Measurements from ENCODE around the gene NT5DC1.

Gene NT5DC1

DNA sequence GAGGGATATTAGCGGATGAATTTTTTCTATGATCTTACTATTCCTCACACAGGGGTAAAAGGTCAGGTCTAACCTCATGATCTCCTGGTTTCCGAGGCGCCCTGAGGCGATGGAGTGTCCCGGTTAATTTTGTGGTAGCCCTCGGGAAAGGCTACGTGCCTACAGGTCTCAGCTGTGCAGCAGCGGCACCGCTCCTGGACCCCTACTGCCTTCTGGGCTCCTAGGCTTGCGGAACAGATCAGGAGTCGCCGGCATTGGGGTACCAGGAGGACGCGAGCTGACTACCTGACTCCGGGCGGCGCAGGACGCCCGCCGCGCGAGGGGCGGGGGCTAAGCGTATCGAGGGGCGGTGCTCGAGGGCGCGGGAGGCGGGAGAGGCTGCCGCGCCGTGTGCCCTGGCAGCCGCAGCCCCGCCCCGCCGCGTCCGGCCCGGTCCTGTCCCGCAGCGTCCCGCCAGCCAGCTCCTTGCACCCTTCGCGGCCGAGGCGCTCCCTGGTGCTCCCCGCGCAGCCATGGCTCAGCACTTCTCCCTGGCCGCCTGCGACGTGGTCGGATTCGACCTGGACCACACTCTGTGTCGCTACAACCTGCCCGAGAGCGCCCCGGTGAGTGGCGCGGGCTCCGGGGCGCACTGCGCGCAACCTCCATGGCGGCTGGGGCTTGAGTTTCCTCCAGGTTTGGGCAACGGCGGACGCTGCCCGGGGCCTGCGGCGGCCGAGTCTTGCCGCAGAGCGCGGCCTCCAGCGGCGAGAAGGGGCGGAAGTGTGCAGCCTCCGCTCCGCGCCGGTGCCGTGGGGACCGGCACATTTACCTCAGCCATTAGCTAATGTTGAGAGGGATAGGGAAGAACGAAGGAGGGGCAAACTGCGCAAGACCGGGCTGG, at the start of gene NT5DC1:
NT5DC1 (plus strand) TSS at position 435 of the 883 bp plus-strand sequence; CDS start at position 513, 78 bp downstream.
- peak in 55 of 56 donors; percentile 30 to 90 (median 75) for DNase-seq

DNA sequence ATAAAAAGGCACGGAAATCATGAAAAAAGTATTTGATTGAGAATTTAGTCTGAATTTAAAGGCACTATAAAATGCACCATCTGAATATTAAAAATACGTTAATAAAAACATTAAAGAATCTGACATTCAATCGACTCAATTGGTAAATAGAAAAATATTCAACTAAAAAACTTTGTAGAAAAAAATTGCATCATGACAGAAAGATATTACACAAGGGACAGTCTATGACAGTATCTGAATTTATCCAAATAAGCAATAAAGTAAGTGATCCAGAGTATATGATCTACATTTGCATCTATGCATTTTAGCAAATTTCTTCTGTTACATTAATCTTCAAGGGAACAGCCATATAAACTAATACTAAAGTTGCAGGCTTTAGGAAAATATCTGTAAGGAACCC, 49.4 kb upstream of the NT5DC1 start:
- DNase-seq = no peak

DNA sequence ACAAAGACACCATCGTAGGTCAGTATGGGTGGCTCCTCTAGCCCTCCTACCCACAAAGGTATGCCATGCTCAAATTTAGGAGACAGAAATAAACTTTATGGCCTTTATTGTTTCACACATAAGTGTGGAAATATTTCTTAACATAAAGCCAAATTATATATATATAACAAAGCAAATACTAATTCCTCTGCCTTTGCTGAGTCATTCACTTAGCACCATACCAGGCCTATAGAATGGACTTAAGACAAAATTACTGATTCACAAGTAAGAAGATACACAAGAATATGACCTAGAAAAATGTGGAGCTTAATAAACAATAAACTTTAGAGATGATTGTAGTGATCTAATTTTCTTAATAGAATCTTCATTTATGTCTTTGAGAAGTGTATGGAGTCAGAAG, 45.1 kb upstream of the NT5DC1 start:
- DNase-seq = no peak

DNA sequence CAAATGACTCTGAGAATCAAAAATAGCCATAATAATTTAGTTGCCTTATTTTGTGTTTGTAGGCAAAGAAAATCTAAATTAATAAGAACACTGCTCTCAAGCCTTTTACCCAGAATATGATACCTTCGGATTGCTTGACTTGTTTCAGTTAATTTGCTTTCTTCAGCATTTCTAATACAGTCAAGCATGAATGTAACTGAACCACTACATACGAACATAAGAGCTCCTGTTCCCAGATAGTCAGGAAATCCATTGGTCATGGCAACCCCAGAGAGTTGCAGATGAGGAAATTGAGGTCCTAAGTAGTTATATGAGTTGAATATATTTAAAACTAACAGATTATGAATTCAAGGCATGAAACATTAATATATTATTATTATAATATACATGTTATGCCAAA, 42.9 kb upstream of the NT5DC1 start:
- DNase-seq = no peak

DNA sequence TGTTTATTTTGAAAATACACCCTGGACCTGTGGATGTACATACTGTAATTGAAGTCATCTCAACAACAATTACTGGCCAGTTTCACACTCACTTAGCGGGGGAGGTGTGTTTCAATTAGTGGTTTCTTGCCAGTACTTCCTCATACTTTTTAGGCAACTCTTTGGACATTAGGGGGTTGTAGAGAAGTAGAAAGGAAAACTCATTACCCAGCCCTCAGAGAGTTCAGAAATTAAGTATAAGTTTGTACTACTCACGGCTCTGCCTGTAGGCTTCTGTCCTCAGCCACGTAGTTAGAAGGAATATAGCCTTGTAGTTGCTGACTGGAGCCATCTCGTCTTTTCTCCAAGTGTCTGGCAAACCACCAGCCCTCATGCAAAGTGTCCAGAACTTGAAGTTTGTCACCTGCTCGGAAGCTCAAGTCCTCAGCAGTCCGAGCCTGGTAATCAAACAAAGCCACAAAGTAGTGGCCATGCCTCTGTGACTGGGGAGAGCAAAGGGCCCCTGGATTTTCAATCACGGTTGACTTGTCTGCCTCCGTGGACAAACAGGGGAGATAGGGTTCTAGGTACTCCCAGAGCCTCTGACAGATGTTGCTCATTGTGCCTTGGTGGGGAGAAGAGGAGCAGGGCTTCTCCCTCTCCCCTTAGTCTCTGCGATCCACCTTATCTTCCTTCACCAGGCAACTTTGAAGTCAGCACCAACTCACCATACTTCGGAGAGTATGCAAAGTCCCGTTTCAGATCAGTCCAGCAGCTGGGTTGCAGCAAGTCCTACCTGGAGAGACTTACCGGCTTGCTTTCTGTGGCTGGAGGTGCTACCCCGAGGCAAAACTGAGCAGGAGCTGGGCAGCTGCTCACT, 40.7 kb upstream of the NT5DC1 start:
- no peak for DNase-seq

DNA sequence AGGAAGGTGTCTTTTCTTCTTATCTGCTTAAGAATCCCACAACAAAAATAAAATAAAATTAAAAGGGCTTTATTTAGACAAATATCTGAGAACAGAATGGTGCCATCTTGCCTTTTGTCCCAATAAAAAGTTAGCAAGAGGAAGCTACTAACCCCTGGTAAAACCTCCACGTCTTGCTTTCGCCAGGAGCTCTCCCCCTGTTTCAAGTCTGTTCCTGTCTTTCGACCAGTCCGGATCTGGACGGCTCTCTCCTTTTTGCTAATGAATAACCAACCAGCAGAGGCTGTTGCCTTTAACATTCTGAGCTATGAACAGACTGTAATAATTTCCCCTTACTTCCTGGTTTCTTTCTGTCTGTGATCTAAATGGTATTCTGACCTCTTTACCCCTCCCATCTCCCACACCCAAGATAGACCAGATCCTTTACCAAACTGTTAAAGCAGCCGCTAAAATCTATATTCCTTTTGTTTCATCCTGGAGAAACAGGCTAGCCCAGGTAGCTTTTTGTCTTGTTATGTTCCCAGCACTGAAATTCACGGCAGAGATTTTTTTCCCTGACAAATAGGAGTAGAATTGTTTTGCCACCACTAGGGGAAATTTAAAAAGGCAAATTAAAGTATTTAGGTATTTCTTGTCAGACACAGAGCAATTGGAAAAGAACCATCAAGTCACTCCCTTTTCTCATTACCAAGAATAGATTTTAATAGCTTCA, 39.9 kb upstream of the NT5DC1 start, which contains the start of gene FRK:
FRK (minus strand) TSS at position 320 of the 712 bp plus-strand sequence. CDS start 580 bp downstream, outside the sequence.
- DNase-seq = no peak

DNA sequence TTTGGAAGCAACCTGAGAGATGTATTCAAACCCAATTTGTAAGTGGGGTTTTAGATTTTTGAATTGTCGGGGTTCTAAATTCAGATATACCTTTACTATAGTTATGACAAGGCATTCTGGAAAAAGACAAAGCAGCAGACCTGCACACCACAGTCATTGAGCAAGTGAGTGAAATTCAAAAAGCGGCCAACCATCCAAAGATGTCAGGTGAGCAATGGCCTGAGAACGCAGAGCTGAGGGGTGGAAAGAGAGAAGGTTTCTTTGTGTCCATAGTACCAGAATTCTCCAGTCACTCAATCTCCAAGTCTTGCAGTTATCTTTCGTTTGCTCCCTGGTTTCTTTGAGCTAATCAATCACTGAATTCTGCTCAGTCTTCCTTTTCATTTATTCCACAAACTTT, 38.2 kb upstream of the NT5DC1 start:
- DNase-seq = no peak

DNA sequence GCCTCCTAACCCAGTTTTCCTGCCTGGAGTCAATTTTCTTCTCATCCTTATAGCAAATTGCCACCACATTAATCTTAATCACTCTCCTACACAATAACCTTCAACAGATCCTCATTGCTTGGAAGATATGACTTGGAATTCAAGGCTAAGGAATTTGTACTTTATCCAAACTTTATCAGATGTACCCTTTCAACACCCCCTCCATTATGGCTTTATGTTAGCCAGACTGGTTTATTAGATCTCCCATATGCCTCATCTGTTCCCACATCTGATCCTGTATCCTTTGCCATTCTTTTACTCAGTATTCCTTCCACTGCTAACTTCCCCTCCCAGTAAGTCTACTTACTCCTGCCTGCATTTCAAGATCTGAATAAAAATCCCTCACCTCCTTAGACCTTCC, 36.0 kb upstream of the NT5DC1 start:
- no peak for DNase-seq

DNA sequence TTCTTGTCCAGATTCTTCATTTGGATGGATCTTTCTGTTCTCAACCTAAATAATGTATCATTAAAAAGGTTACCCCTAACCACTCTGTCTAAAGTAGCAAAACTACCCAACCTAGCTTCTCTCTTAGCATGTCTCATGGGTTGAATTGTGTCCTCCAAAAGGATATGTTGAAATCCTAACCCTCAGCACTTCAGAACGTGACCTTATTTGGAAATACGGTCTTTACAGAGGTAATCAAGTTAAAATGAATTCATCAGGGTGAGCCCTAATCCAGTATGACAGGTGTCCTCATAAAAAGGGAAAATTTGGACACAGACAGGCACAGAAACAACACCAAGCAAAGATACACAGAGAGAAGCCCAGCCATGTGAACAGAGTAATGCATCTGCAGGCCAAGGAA, 33.9 kb upstream of the NT5DC1 start:
- DNase-seq = no peak

DNA sequence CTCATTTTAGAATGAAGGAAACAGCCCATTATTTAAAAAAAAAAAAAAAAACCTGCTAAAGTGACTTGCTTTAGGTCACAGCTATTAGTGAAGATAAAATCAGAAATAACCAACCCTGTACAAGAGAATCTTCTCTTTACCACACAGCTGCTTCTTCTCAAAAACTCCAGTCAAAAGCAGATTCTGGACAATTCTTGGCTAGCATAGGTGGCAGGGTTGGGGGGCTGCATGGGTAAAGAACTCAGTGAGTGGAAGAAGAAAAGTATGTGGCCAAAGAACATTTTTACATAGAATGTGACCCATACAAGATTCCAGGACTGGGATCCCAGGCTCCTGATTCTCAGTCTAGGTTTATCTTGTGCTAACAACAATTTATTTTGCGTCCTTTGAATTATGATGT, 30.6 kb upstream of the NT5DC1 start:
- DNase-seq = no peak

DNA sequence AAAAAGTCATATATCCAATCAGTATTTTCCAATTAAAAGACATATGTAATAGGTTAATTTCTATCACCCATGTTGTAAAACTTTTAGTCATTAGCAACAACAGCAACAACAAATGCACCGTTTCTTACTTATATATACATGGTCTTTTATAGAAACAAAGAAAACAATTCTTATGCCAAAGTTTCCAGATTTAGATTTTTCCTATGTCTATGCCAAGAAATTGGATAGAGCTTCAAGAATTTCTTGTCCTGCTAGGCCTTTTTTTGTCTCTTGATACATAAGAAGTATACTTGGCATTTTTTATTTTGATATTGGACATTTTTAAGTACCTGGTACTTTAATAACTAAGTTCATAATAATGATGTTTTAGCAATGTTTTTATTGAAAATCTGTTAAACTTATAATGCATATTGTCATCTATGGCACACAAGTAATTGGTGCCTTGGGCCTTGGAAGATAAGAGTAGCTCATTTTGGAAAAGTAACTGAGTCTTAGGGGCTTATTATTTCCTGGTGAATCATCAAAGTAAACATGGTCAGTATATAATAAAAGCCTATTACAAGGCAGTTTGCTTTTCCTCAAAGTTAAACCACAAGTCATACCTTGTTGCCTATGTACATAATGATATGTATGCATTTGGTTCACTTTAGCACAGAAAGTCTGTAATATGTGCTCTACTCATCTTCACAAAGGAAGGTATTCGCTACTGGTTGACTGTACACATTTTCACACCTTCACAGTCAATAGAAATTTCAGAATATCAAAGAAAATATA, 29.9 kb upstream of the NT5DC1 start:
- DNase-seq = no peak

DNA sequence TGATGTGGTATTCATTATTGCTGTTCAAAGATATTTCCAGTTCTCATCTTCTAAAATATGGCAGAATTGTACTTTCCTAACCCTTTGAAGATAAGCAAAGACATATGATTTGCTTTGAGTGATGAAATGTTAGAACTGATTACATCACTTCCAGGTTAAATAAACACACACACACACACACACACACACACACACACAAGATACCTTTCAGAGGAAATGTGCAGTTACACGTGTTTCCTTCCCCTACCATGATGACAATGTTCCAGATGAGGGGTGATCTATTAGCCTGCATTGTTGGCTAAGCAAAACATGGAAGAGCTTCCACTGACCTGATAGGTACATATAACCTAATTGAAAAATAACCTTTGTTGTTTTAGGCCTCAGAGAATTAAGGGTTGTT, 28.3 kb upstream of the NT5DC1 start:
- DNase-seq = no peak

DNA sequence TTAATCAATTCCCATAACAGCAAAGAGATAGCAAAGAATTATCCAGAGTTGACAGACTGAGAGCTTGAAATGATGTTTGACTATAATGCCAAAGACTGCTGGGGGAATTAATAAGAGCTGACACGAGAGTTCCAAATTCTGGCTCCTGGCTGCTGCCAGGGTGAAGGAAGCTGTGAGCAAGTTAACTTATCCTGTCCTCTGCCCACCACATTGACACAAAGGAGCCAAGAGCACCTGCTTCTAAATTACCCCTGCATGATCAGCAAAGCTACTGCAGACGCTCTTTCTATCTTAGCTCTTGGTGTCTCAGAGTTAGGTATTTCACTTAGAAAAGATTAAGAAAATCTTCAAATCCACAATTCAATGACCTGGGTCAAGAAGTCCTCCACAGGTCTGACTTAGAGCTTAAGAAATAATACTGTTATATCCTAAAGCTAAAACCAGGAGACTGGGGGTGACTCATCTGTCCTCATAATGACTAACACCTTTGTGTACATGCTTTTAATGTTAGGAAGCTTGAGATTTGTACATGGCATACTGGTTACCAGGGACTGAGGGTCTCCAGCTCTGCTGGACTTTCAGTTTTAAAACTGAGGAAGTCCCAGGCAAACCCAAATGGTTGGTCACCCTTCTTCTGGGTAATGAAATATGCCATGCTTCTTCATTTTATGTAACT, 26.8 kb upstream of the NT5DC1 start:
- DNase-seq = no peak

DNA sequence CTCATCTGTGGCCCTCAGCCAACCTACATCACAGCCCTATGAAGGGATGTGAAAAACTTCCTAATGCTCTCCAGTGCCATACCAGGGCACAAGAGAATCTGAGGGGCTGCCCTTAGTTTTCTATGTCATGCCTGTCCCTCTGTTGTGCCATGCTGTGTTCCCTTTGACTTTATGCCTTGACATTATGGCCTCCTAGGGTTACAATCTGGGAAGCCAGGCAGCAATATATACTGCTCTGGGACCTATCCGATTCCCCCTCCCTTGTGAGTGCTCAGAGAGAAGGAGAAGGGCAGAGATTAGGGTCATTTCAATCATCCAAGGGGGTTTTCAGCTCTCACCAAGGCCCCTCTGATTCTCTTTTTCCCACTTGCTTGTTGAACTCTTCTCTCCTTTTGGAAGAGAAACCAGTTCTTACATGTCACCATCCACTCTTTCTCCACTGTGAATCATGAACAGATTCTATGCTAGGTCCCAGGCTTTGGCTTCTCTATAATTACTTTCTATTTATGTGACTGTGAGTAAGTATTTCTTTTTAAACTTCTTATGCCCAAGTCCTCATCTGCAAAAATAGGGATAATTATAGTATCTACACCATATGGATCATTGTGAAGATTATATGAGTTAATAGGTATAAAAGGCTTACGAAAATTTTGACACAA, 25.8 kb upstream of the NT5DC1 start:
- no peak for DNase-seq

DNA sequence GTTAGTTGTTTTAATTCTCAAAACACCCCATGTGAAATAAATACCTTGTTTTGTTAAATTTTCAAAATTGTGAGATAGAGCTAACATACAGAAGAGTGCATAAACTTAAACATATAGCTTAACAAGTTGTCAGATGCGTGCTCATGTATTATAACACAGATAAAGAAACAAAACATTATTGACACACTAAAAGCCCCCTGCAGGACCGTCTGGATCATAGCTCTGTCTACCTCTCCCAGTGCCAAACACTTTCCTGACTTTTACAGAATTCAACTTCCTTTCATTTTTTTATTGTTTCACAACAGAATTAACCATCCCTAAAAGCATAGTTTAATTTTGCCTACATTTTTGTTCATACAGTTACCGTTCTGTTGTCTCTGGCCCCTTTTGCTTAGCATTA, 22.1 kb upstream of the NT5DC1 start:
- no peak for DNase-seq

DNA sequence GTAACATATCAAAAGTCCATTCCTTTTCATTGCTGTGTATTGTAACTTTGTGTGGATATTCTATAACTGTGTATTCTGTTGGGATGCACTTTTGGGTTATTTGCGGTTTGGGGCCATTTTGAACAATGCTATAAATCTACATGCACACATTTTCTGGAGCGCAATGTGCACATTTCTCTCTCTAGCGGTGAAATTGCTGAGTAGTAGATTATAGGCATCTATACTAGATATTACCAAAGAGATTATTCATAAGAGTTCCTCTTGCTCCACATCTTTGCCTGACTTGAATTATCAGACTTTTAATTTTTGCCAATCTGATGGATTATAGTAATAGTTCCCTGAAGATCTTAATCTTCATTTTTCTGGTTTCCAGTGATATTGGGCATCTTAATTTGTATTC, 21.7 kb upstream of the NT5DC1 start:
- no peak for DNase-seq

DNA sequence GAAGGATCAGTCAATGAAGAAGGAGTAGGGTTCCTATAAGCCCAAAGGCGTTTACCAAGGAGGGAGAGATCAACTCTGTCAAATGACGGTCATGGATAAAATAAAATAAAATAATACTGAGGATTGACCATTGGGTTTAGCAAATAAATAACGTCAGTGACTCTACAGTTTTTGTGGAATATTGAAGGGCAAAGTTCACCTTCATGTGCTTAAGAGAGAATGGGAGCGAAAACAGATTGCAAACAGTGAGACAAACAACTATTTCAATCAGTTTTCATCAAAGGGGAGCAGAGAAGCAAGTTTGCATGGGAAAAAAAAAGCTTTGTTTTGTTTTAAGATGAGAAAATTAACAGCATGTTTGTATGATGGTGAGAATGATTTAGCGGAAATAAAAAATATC, 17.6 kb upstream of the NT5DC1 start:
- no peak for DNase-seq

DNA sequence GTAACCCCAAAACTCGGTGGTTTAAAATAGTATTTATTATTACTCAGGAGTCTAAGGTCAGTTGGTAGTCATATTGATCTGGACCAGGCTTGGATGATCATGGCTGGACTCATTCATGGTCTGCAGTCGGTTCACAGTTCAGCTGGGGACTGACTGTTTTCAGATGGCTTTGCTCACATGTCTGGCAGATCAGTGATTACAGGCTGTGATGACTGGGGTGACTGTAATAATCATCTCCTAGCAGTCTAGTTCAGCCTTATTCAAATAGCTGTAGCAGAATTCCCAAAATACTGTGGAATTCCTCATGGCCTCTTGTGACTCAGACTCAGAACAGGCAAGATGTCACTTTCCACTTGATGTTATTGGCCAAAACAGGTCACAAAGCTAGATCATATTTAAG, 16.4 kb upstream of the NT5DC1 start:
- no peak for DNase-seq

DNA sequence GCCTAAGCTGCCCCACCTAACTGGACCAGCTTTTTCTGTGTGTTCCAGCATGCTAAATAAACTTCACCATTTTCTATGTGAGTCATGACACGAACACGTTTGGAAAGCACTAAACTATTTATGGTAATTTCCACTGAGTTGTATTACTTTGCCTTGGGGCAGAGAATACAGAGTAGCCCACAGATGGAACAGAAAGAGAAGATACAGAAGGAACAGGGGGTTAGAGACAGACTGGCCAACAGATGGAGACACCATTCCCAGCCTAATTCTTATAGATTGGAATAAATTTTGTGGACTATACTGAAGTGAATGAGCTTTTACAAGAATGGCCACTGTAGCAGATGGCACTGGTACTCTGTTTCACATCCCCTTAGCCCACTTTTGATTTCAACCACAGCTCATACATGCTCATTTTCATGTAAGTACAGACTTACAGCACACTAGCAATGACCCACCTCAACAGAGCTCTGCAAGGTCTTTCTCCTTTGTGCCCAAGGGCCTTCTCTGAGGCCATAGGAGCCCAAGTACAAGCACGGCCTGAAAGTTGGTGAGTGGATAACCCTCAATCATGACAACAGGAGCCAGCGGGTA, 13.1 kb upstream of the NT5DC1 start:
- DNase-seq = no peak

All from amygdala (tissue), 56 donors.